Gastroesophageal sphincter (tissue), 4 donors: ENCODE results near the gene CREB3. TPM values are rescaled to one million over a fixed set of nuclear protein-coding genes. Genes with fewer than 3 reads are reported as not detected.

Source experiments
- ATAC-seq: fragments of 150-250 bp; one replicate; pipeline ENCODE4 v1.9.1; 2016; ENCODE audit warnings: mild to moderate bottlenecking, moderate library complexity
- H3K27ac ChIP-seq, 4 donors: fragments of 200-600 bp; sonication (generic) in 3 of 4; 1 replicate in 3 of 4; 2 replicates in 1 of 4; pipeline ENCODE4 v1.5.1; 2016 to 2019
- H3K27me3 ChIP-seq: fragments of 200-600 bp; sonication (generic); one replicate; pipeline ENCODE4 v1.5.1; 2019
- H3K36me3 ChIP-seq, 2 donors: fragments of 200-600 bp; sonication (generic); one replicate each; pipeline ENCODE4 v1.5.1; 2019; ENCODE audit warnings: control low read depth in 1 of 2
- H3K4me1 ChIP-seq, 3 donors: fragments of 200-600 bp; sonication (generic); 1 replicate in 2 of 3; 2 replicates in 1 of 3; pipeline ENCODE4 v1.5.1; 2016 to 2019; ENCODE audit warnings: control low read depth in 2 of 3
- H3K4me3 ChIP-seq, 2 donors: fragments of 200-600 bp; sonication (generic); one replicate each; pipeline ENCODE4 v1.5.1; 2019; ENCODE audit warnings: mild to moderate bottlenecking in 1 of 2, moderate library complexity in 1 of 2
- H3K9me3 ChIP-seq, 3 donors: fragments of 200-600 bp; sonication (generic); one replicate each; pipeline ENCODE4 v1.5.1; 2017 to 2019; ENCODE audit warnings: control low read depth in 2 of 3
- EP300 ChIP-seq: sonication (generic); formaldehyde crosslinking; IDR thresholded peaks from one replicate; pipeline ENCODE4 v1.6.1; 2017; ENCODE audit warnings: antibody characterized with exemption, mild to moderate bottlenecking
- POLR2A ChIP-seq, 2 donors: fragments of 450-650 bp; IDR thresholded peaks; one replicate each; pipeline ENCODE4 v1.6.1; 2017; ENCODE audit warnings: antibody characterized with exemption in 2 of 2, mild to moderate bottlenecking in 2 of 2, moderate library complexity in 1 of 2
- POLR2AphosphoS5 ChIP-seq: sonication (generic); formaldehyde crosslinking; IDR thresholded peaks from one replicate; pipeline ENCODE4 v1.6.1; 2017; ENCODE audit warnings: antibody characterized with exemption
- WGBS, 2 donors: methylation state at CpG; one replicate each; pipeline ENCODE4 v1.1.5; 2018; ENCODE audit warnings: low coverage in 1 of 2; 5-methylcytosine and 5-hydroxymethylcytosine counted together
- total RNA-seq, 4 donors: library from RNA; depleted of rRNA; stranded (reverse); fragments of >200 nt; gene quantifications; one replicate each; pipeline ENCODE4 v1.1.0, GENCODE V29; 2016
- TF ChIP-seq, protein P1 (sequence below), 4 experiments: fragments of 200-600 bp in 2 of 4; fragments of 450-650 bp in 2 of 4; sonication (generic) in 1 of 4; IDR thresholded peaks; one replicate each; pipeline ENCODE4 v1.5.1; 2017 to 2019; ENCODE audit warnings: antibody characterized with exemption in 4 of 4, mild to moderate bottlenecking in 2 of 4, moderate library complexity in 2 of 4

CREB3 gene
- total RNA-seq, 4 donors from 2014 or later: 75.0 to 104 (median 83.7) TPM

DNA sequence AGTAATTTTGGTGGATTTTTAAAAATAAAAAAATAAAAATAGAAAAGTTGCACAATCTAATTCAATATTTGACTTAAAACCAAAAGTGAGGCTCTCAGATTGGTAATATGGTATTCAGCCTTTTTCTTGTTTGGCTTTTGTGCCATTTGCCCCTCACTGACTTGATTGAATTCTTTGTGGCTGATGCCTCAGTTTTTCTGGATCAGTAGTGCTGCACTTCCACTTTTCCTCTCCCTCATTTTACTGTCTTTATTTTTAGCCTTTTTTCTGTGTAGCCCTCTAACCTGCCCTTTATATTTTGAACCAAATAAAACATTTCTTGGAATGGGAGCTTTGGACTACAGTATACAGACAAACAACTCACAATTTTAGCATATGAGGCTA is 25.4 kb downstream of the CREB3 start:
- peak overlapping the region; percentile 73 to 93 (median 88) for H3K27ac ChIP-seq
- peaks cover 0 to 38% (median 19%) of the 10 kb centered on the region in 3 donors for H3K4me1 ChIP-seq
- peak overlapping the region in 1 of 2 donors; percentile 71 for H3K4me3 ChIP-seq

DNA sequence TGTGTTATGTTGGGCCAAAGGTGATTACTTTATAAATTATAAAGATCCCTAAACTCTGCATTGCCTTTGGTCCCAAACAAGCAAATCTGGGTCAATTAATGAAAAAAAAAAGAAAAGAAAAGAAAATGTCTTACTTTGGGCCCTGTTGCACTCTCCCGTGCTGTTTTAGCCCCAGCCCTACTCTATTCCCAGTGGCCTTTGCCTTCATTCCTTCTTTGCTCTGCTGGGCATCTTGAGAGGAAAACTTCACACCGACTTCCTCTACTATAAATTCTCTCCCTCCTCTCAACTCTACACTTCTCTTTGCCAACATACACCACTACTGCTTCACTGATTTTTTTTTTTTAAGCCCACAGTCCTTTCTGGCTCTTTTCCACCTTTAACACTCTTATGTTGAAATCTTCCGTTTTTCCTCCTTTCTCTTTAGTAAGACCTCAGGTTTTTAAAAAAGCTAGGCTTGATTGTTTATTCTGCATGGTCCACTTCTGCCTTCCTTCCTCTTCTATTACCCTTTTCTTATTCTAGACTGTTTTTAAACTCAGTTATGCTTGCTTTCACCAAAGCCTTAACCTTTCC is 26.1 kb downstream of the CREB3 start:
- ATAC-seq: no peak
- peaks cover 0 to 38% (median 19%) of the 10 kb centered on the region in 3 donors for H3K4me1 ChIP-seq
- WGBS, 2 donors: 41 to 66% methylated on average over 3 of the region's 3 CpGs

More for the DNA sequence above, 25.4 kb downstream of the CREB3 start:
- TF ChIP-seq EP300: no peak
- TF ChIP-seq, protein P1, sequence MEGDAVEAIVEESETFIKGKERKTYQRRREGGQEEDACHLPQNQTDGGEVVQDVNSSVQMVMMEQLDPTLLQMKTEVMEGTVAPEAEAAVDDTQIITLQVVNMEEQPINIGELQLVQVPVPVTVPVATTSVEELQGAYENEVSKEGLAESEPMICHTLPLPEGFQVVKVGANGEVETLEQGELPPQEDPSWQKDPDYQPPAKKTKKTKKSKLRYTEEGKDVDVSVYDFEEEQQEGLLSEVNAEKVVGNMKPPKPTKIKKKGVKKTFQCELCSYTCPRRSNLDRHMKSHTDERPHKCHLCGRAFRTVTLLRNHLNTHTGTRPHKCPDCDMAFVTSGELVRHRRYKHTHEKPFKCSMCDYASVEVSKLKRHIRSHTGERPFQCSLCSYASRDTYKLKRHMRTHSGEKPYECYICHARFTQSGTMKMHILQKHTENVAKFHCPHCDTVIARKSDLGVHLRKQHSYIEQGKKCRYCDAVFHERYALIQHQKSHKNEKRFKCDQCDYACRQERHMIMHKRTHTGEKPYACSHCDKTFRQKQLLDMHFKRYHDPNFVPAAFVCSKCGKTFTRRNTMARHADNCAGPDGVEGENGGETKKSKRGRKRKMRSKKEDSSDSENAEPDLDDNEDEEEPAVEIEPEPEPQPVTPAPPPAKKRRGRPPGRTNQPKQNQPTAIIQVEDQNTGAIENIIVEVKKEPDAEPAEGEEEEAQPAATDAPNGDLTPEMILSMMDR (IDR thresholded peaks at IDR 0.05): no peak
- no peak for TF ChIP-seq POLR2AphosphoS5
- no peak for TF ChIP-seq POLR2A (IDR thresholded peaks at IDR 0.05)
- ATAC-seq: no peak
- H3K27me3 ChIP-seq: no peaks in the 10 kb centered on the region
- no peaks in the 10 kb centered on the region for H3K9me3 ChIP-seq
- peaks cover 0 to 24% of the 10 kb centered on the region in 2 donors for H3K36me3 ChIP-seq

DNA sequence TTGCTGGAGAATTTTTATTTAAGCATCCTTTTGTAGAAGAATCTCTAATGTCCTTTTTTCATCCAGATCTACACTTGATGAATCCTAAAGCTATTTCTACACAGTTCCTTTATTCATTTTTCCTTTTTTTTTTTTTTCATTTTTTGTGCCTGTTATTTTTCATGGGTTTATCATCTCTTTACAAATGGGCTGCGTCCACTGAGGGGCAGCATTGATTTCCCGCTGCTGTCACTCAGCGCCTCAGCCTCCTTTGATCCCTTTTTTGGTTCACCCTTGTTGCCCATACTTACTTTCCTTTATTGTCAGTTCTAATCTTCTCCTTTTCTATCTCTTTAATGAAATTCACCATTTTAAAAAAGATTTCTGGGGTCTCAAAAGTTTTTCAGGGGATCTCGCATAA is 27.3 kb downstream of the CREB3 start:
- no peaks in the 10 kb centered on the region for H3K27me3 ChIP-seq
- H3K27ac ChIP-seq: no peak overlapping the region
- H3K9me3 ChIP-seq: no peaks in the 10 kb centered on the region
- peaks cover 0 to 38% (median 19%) of the 10 kb centered on the region in 3 donors for H3K4me1 ChIP-seq
- ATAC-seq: no peak
- H3K36me3 ChIP-seq: peaks cover 0 to 5% of the 10 kb centered on the region in 2 donors
- 94% methylated on average over 4 of the region's 4 CpGs; no CpG with 5 or more reads in 1 of the 2 donors for WGBS, 2 donors
- TF ChIP-seq POLR2A (IDR thresholded peaks at IDR 0.05): no peak
- TF ChIP-seq POLR2AphosphoS5: no peak
- TF ChIP-seq EP300: no peak
- TF ChIP-seq, protein P1 (IDR thresholded peaks at IDR 0.05): no peak
- H3K4me3 ChIP-seq: no peak overlapping the region

More for the DNA sequence above, 26.1 kb downstream of the CREB3 start:
- Histone ChIP-seq H3K36me3 (peaks cover 0 to 17% of the 10 kb centered on the region in 2 donors), H3K27me3 (no peaks in the 10 kb centered on the region), H3K4me3 (no peak overlapping the region), H3K9me3 (no peaks in the 10 kb centered on the region), H3K27ac (peak overlapping the region in 3 of 4 donors; percentile 87 to 93 (median 88))
- TF ChIP-seq EP300 (no peak), POLR2AphosphoS5 (no peak)

DNA sequence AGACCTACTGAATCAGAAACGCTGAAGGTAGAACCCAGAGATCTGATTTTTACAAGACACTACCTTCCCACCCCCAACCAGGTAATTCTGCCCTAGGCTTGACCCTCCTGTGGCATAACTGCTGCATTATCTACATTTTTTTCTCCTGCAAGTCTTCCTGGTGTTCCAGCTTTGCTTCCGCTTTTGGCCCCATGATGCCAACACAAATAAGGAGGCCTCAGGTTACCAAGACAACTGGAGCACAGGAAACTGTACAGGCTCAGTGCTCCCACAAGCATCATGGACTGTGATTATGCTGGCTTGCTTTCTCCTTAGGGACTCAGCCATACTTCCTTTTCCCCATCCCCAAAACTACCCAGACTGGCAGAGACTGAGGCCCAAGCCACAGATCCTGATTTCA is 28.2 kb downstream of the CREB3 start:
- Histone ChIP-seq H3K36me3 (no peaks in the 10 kb centered on the region), H3K27ac (peak overlapping the region in 1 of 4 donors; percentile 6), H3K9me3 (no peaks in the 10 kb centered on the region), H3K4me1 (peaks cover 0 to 38% (median 19%) of the 10 kb centered on the region in 3 donors), H3K27me3 (no peaks in the 10 kb centered on the region), H3K4me3 (no peak overlapping the region)
- no peak for ATAC-seq
- TF ChIP-seq, protein P1 (IDR thresholded peaks at IDR 0.05): no peak
- no peak for TF ChIP-seq POLR2A (IDR thresholded peaks at IDR 0.05)
- TF ChIP-seq POLR2AphosphoS5: no peak
- no peak for TF ChIP-seq EP300
- WGBS, 2 donors: 88 to 100% methylated on average over 2 of the region's 2 CpGs

DNA sequence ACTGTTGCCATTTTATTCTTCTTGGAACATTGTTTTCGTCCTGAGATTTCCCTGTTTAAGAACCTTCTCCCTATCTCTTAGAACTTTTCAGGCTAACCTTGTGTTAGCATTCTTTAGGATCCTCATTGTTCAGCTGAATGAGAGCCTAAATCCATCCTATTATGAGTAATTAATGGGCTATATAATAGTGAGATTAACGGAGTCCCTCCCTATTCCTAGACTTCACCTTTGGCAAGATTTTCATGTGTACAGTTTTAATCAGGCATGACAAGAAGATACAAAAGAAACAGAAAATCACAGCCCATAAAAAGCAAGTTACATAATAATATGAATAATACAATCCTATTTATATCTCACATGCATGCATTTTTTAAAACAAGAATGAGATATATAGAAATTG is 30.7 kb downstream of the CREB3 start:
- no peak overlapping the region for H3K4me3 ChIP-seq
- TF ChIP-seq POLR2AphosphoS5: no peak
- no peak for TF ChIP-seq EP300
- TF ChIP-seq, protein P1 (IDR thresholded peaks at IDR 0.05): no peak
- TF ChIP-seq POLR2A (IDR thresholded peaks at IDR 0.05): no peak
- no peaks in the 10 kb centered on the region for H3K9me3 ChIP-seq
- no peaks in the 10 kb centered on the region for H3K36me3 ChIP-seq
- H3K4me1 ChIP-seq: peaks cover 0 to 15% (median 5%) of the 10 kb centered on the region in 3 donors
- WGBS, 2 donors: 88 to 100% methylated on average over 1 to 2 of the region's 2 CpGs
- H3K27me3 ChIP-seq: no peaks in the 10 kb centered on the region
- H3K27ac ChIP-seq: no peak overlapping the region
- ATAC-seq: no peak
